ENCODE results near the gene PIGP. TPM values are rescaled to one million over a fixed set of nuclear protein-coding genes. Genes with fewer than 3 reads are reported as not detected.

Gene PIGP
- total and polyA plus RNA-seq, 2 of the 13 experiments (the other 11 are each of a cell fraction or from before 2014, with no cell fraction given): 14.8 to 33.4 TPM

DNA sequence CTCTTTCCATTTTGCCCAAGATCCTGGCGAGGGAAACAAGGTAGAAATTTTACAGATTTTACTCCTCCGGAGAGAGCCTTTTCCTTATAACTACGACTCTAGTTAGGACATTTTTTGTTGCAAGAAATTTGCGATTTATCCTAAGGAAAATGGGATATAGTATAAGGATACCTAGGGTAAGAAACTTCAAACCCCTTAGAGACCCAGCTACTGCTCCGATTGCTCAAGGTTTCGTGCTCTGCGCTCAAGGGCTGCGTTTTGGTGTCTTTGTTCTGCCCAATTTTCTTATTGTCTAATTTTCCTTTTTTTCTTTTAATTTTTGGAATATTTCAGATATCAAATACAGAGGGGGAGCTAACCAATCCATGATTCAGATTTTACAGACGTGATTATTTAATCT lies 1.7 kb upstream of the PIGP start (continued):
- TF ChIP-seq HCFC1 (IDR thresholded peaks at IDR 0.05; ENCODE audit: low read depth, low read length) (no peak), FOSL1 (CRISPR knock-in tag; IDR thresholded peaks at IDR 0.05; ENCODE audit: borderline replicate concordance) (no peak), IRF2 (CRISPR knock-in tag; IDR thresholded peaks at IDR 0.05) (no peak), ZNF557 (CRISPR knock-in tag; IDR thresholded peaks at IDR 0.05) (no peak)
- TF ChIP-seq, protein P1, sequence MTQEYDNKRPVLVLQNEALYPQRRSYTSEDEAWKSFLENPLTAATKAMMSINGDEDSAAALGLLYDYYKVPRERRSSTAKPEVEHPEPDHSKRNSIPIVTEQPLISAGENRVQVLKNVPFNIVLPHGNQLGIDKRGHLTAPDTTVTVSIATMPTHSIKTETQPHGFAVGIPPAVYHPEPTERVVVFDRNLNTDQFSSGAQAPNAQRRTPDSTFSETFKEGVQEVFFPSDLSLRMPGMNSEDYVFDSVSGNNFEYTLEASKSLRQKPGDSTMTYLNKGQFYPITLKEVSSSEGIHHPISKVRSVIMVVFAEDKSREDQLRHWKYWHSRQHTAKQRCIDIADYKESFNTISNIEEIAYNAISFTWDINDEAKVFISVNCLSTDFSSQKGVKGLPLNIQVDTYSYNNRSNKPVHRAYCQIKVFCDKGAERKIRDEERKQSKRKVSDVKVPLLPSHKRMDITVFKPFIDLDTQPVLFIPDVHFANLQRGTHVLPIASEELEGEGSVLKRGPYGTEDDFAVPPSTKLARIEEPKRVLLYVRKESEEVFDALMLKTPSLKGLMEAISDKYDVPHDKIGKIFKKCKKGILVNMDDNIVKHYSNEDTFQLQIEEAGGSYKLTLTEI (CRISPR knock-in tag; conservative IDR thresholded peaks at IDR 0.05): no peak

DNA sequence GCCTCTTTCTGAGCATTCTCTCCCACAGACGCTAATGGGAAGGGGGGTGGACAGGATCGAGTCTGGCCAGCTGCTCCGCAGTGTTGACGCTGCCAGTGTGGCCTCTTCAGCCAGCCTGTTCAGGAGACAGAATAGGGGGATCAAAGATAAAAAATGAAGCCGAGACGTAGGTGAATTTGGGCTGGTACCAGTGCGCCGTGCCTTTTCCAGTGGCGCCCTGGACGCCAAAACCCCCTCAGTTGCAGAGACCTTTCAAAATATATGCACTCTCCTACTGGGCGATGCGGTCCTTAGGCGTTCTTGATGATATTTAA lies 1.3 kb upstream of the PIGP start:
- CTCF ChIA-PET (ENCODE audit: low intra/inter-chr PET ratio, low total read pairs): no interaction called here
- Histone ChIP-seq H3K9me3 (ENCODE audit: low read length) (no peaks in the 10 kb centered on the region), H3K4me3 (replicated peaks in 1 of 3; ENCODE audit: insufficient read depth in 1 of 3, low read depth in 2 of 3, low read length in 3 of 3) (peak overlapping the region; percentile 71 to 92 (median 80)), H3K4me2 (ENCODE audit: low read depth, low read length) (peak overlapping the region; percentile 84), H3K27me3 (ENCODE audit: control insufficient read depth in 1 of 2, insufficient read depth in 2 of 2, low read length in 2 of 2) (no peaks in the 10 kb centered on the region; a peak in 1 of 5 replicates), H3K9ac (ENCODE audit: insufficient read depth, low read depth, low read length) (peak overlapping the region; percentile 99), H3K27ac (ENCODE audit: extremely low read length, insufficient read depth, low read length) (peak overlapping the region; percentile 80), H3K4me1 (ENCODE audit: insufficient read depth, low read length) (peaks cover 63% of the 10 kb centered on the region), H3K36me3 (replicated peaks in 1 of 2; ENCODE audit: control insufficient read depth in 1 of 2, insufficient read depth in 2 of 2, low read length in 2 of 2) (no peaks in the 10 kb centered on the region; a peak in 1 of 5 replicates), H2AFZ (ENCODE audit: low read length) (no peak overlapping the region), H4K20me1 (ENCODE audit: insufficient read depth, low read length) (peaks cover 34% of the 10 kb centered on the region), H3K79me2 (ENCODE audit: insufficient read depth, low read length) (peaks cover 75% of the 10 kb centered on the region)
- POLR2A ChIA-PET: no interaction called here
- in situ Hi-C loops (cut with HindIII; ENCODE audit: extremely low pct_ligation_motif_present, low pct_unique_long_range_greater_than_20kb): no loop called here
- no peak for FAIRE-seq
- TF ChIP-seq NR2F1 (CRISPR knock-in tag; IDR thresholded peaks at IDR 0.05) (no peak), ZBTB42 (CRISPR knock-in tag; IDR thresholded peaks at IDR 0.05) (no peak), SAP130 (CRISPR knock-in tag; IDR thresholded peaks at IDR 0.05; ENCODE audit: low read depth) (0 out of 2 replicates have a peak, but pooled peaks have one; percentile 4), ATF4 (CRISPR knock-in tag; IDR thresholded peaks at IDR 0.05) (no peak), ZNF564 (CRISPR knock-in tag; IDR thresholded peaks at IDR 0.05) (0 out of 2 replicates have a peak, but pooled peaks have one; percentile 20), REPIN1 (CRISPR knock-in tag; IDR thresholded peaks at IDR 0.05; ENCODE audit: borderline replicate concordance, low read depth) (no peak), TFAP4 (IDR thresholded peaks at IDR 0.05; ENCODE audit: borderline replicate concordance, low read depth) (0 out of 2 replicates have a peak, but pooled peaks have one; percentile 39), ZNF44 (CRISPR knock-in tag; IDR thresholded peaks at IDR 0.05) (0 out of 2 replicates have a peak, but pooled peaks have one; percentile 4), PITX1 (CRISPR knock-in tag; IDR thresholded peaks at IDR 0.05) (0 out of 2 replicates have a peak, but pooled peaks have one; percentile 4), ZBTB2 (CRISPR knock-in tag; IDR thresholded peaks at IDR 0.05; ENCODE audit: low read depth) (no peak), ZNF441 (CRISPR knock-in tag; IDR thresholded peaks at IDR 0.05; ENCODE audit: borderline replicate concordance) (0 out of 2 replicates have a peak, but pooled peaks have one; percentile 4), ZNF772 (CRISPR knock-in tag; IDR thresholded peaks at IDR 0.05) (peak; percentile 25; the same call in 1 of the 2 replicates), NPAS2 (CRISPR knock-in tag; IDR thresholded peaks at IDR 0.05; ENCODE audit: borderline replicate concordance) (no peak), SIN3A (IDR thresholded peaks at IDR 0.05; ENCODE audit: borderline replicate concordance, low read depth, low read length) (0 out of 2 replicates have a peak, but pooled peaks have one; percentile 34)
- intact Hi-C loops (cut with micrococcal nuclease; ENCODE audit: unreplicated experiment): loop anchor here (5.0 kb wide), 1 partner anchor 87 kb away; no protein-coding TSS in a partner anchor
- DNase-seq (ENCODE audit: low spot score): no peak
- 0% methylated on average over 3 of the region's 13 CpGs for WGBS (ENCODE audit: low lambda C conversion rate)
- no TSS peak for BruUV-seq (replicated peaks)
- peak; percentile 41 for ATAC-seq
